Activated naive CD8-positive, alpha-beta T cell treated with anti-CD3 and anti-CD28 coated beads, Interleukin-2, amount 10 ng/mL, durations not matched to agents 7 days and 5 days (primary cell): Measurements from ENCODE around the gene OR51B2. TPM values are rescaled to one million over a fixed set of nuclear protein-coding genes. Genes with fewer than 3 reads are reported as not detected.
"Not testable (repeated sequence)": the region's sequence is repeated elsewhere in the genome, so short reads cannot be mapped to it uniquely, and the experiment has no call there.

ENCODE experiments used
- ATAC-seq: fragments of 150-1000 bp; cut with Tn5 transposase; one replicate; pipeline ENCODE4 v1.10.0; 2021; ENCODE audit warnings: low read depth, moderate library complexity
- POLR2A ChIA-PET: fragments of 350-600 bp; sonication (Branson Sonifier 250); formaldehyde crosslinking; loops from one replicate; lab custom pipeline; 2021; ENCODE audit warnings: antibody characterized with exemption; lab: Charles Lee
- DNase-seq: peaks from one replicate; pipeline ENCODE4 v3.0.0; 2021
- H3K27ac Mint-ChIP-seq: one replicate; pipeline ENCODE4 v1.8.0; 2022; ENCODE audit warnings: mild to moderate bottlenecking, mixed read lengths
- H3K27me3 Mint-ChIP-seq: one replicate; pipeline ENCODE4 v1.8.0; 2022; ENCODE audit warnings: mild to moderate bottlenecking, moderate library complexity, mixed read lengths
- H3K36me3 Mint-ChIP-seq: one replicate; pipeline ENCODE4 v1.8.0; 2021; ENCODE audit warnings: mild to moderate bottlenecking, mixed read lengths
- H3K4me1 Mint-ChIP-seq: one replicate; pipeline ENCODE4 v1.8.0; 2021; ENCODE audit warnings: mixed read lengths
- H3K4me3 Mint-ChIP-seq: one replicate; pipeline ENCODE4 v1.8.0; 2022; ENCODE audit warnings: mild to moderate bottlenecking, moderate library complexity, mixed read lengths
- H3K9me3 Mint-ChIP-seq: one replicate; pipeline ENCODE4 v1.8.0; 2021; ENCODE audit warnings: mixed read lengths
- total RNA-seq, 2 experiments: library from RNA; stranded (reverse); gene quantifications; one replicate each; pipeline ENCODE4 v1.2.3, GENCODE V29; 2021

OR51B2 gene
- total RNA-seq, 2 experiments from 2014 or later, result not detected

GRCh38 chr11:5298451-5298850 is 25.6 kb downstream of the OR51B2 start:
- DNase-seq (no peak), ATAC-seq (no peak)
- no peak overlapping the region for H3K27ac Mint-ChIP-seq
- POLR2A ChIA-PET, result no interaction called here
- H3K27me3 Mint-ChIP-seq, result peaks cover 7% of the 10 kb centered on the region
- H3K9me3 Mint-ChIP-seq, result no peaks in the 10 kb centered on the region
- no peak overlapping the region for H3K4me3 Mint-ChIP-seq
- no peaks in the 10 kb centered on the region for H3K36me3 Mint-ChIP-seq
- H3K4me1 Mint-ChIP-seq, result no peaks in the 10 kb centered on the region

- H3K4me3 Mint-ChIP-seq, result no peak overlapping the region
- POLR2A ChIA-PET, result no interaction called here
- no peaks in the 10 kb centered on the region for H3K36me3 Mint-ChIP-seq
- DNase-seq (no peak), ATAC-seq (no peak)
- no peaks in the 10 kb centered on the region for H3K9me3 Mint-ChIP-seq
- peaks cover 7% of the 10 kb centered on the region for H3K27me3 Mint-ChIP-seq
- no peaks in the 10 kb centered on the region for H3K4me1 Mint-ChIP-seq
- no peak overlapping the region for H3K27ac Mint-ChIP-seq
Observed at GRCh38 chr11:5297721-5298323, 26.3 kb downstream of the OR51B2 start.

- H3K27ac Mint-ChIP-seq, POLR2A ChIA-PET, DNase-seq, H3K27me3 Mint-ChIP-seq, H3K36me3 Mint-ChIP-seq, H3K4me3 Mint-ChIP-seq, H3K4me1 Mint-ChIP-seq, H3K9me3 Mint-ChIP-seq, ATAC-seq: not testable (repeated sequence)
Observed at GRCh38 chr11:5294342-5294995, 29.6 kb downstream of the OR51B2 start.

- POLR2A ChIA-PET, result no interaction called here
- no peaks in the 10 kb centered on the region for H3K36me3 Mint-ChIP-seq
- no peak for ATAC-seq
Observed at GRCh38 chr11:5293028-5293427, 31.1 kb downstream of the OR51B2 start.

GRCh38 chr11:5291207-5291838 is 32.8 kb downstream of the OR51B2 start:
- Mint-ChIP-seq H3K9me3 (no peaks in the 10 kb centered on the region), H3K27ac (no peak overlapping the region), H3K4me1 (no peaks in the 10 kb centered on the region), H3K27me3 (peaks cover 3% of the 10 kb centered on the region), H3K36me3 (no peaks in the 10 kb centered on the region), H3K4me3 (no peak overlapping the region)
- DNase-seq, result no peak
- no peak for ATAC-seq
- POLR2A ChIA-PET, result no interaction called here

More at GRCh38 chr11:5293028-5293427, 31.1 kb downstream of the OR51B2 start:
- Mint-ChIP-seq H3K27me3 (peaks cover 7% of the 10 kb centered on the region), H3K27ac (no peak overlapping the region), H3K4me1 (no peaks in the 10 kb centered on the region), H3K4me3 (no peak overlapping the region), H3K9me3 (no peaks in the 10 kb centered on the region)
- no peak for DNase-seq

- ATAC-seq (no peak), DNase-seq (no peak)
- H3K27ac Mint-ChIP-seq, result no peak overlapping the region
- no peaks in the 10 kb centered on the region for H3K36me3 Mint-ChIP-seq
- no peaks in the 10 kb centered on the region for H3K27me3 Mint-ChIP-seq
- H3K9me3 Mint-ChIP-seq, result no peaks in the 10 kb centered on the region
- no peak overlapping the region for H3K4me3 Mint-ChIP-seq
- no peaks in the 10 kb centered on the region for H3K4me1 Mint-ChIP-seq
- POLR2A ChIA-PET, result no interaction called here
Observed at GRCh38 chr11:5290106-5290505, 34.0 kb downstream of the OR51B2 start.

- POLR2A ChIA-PET, result no interaction called here
- H3K36me3 Mint-ChIP-seq, result no peaks in the 10 kb centered on the region
- ATAC-seq (no peak), DNase-seq (no peak)
- no peaks in the 10 kb centered on the region for H3K27me3 Mint-ChIP-seq
- no peaks in the 10 kb centered on the region for H3K4me1 Mint-ChIP-seq
- no peak overlapping the region for H3K27ac Mint-ChIP-seq
- H3K9me3 Mint-ChIP-seq, result no peaks in the 10 kb centered on the region
- H3K4me3 Mint-ChIP-seq, result no peak overlapping the region
Observed at GRCh38 chr11:5289696-5290095, 34.4 kb downstream of the OR51B2 start.

GRCh38 chr11:5288906-5289550 is 35.1 kb downstream of the OR51B2 start:
- ATAC-seq, result no peak
- H3K4me1 Mint-ChIP-seq, result no peaks in the 10 kb centered on the region
- POLR2A ChIA-PET, result no interaction called here
- no peaks in the 10 kb centered on the region for H3K27me3 Mint-ChIP-seq
- H3K4me3 Mint-ChIP-seq, result no peak overlapping the region
- H3K36me3 Mint-ChIP-seq, result no peaks in the 10 kb centered on the region
- no peak for DNase-seq
- H3K27ac Mint-ChIP-seq, result no peak overlapping the region
- H3K9me3 Mint-ChIP-seq, result no peaks in the 10 kb centered on the region

GRCh38 chr11:5288108-5288905 is 35.8 kb downstream of the OR51B2 start:
- Mint-ChIP-seq H3K27me3 (no peaks in the 10 kb centered on the region), H3K4me3 (no peak overlapping the region), H3K36me3 (no peaks in the 10 kb centered on the region), H3K27ac (no peak overlapping the region), H3K9me3 (no peaks in the 10 kb centered on the region), H3K4me1 (no peaks in the 10 kb centered on the region)
- ATAC-seq (no peak), DNase-seq (no peak)
- POLR2A ChIA-PET, result no interaction called here

- DNase-seq (no peak), ATAC-seq (no peak)
- H3K4me1 Mint-ChIP-seq, result no peaks in the 10 kb centered on the region
- no peak overlapping the region for H3K4me3 Mint-ChIP-seq
- H3K9me3 Mint-ChIP-seq, result no peaks in the 10 kb centered on the region
- H3K27me3 Mint-ChIP-seq, result no peaks in the 10 kb centered on the region
- no peak overlapping the region for H3K27ac Mint-ChIP-seq
- H3K36me3 Mint-ChIP-seq, result no peaks in the 10 kb centered on the region
- POLR2A ChIA-PET, result no interaction called here
Observed at GRCh38 chr11:5286901-5287300, 37.2 kb downstream of the OR51B2 start.

GRCh38 chr11:5286351-5286750 is 37.7 kb downstream of the OR51B2 start:
- ATAC-seq (no peak), DNase-seq (no peak)
- POLR2A ChIA-PET, result no interaction called here
- H3K27ac Mint-ChIP-seq, result no peak overlapping the region
- H3K27me3 Mint-ChIP-seq, result no peaks in the 10 kb centered on the region
- H3K4me1 Mint-ChIP-seq, result no peaks in the 10 kb centered on the region
- H3K36me3 Mint-ChIP-seq, result no peaks in the 10 kb centered on the region
- H3K4me3 Mint-ChIP-seq, result no peak overlapping the region
- no peaks in the 10 kb centered on the region for H3K9me3 Mint-ChIP-seq

GRCh38 chr11:5285703-5286340 is 38.3 kb downstream of the OR51B2 start:
- Mint-ChIP-seq H3K4me1 (no peaks in the 10 kb centered on the region), H3K27ac (no peak overlapping the region), H3K27me3 (no peaks in the 10 kb centered on the region), H3K36me3 (no peaks in the 10 kb centered on the region), H3K9me3 (no peaks in the 10 kb centered on the region), H3K4me3 (no peak overlapping the region)
- DNase-seq (no peak), ATAC-seq (no peak)
- POLR2A ChIA-PET, result no interaction called here

GRCh38 chr11:5284637-5285036 is 39.5 kb downstream of the OR51B2 start:
- no peak overlapping the region for H3K27ac Mint-ChIP-seq
- no peaks in the 10 kb centered on the region for H3K9me3 Mint-ChIP-seq
- POLR2A ChIA-PET, result no interaction called here
- H3K4me1 Mint-ChIP-seq, result no peaks in the 10 kb centered on the region
- H3K4me3 Mint-ChIP-seq, result no peak overlapping the region
- H3K36me3 Mint-ChIP-seq, result no peaks in the 10 kb centered on the region
- DNase-seq (no peak), ATAC-seq (no peak)
- no peaks in the 10 kb centered on the region for H3K27me3 Mint-ChIP-seq
